H1 (cell line): Measurements from ENCODE around the gene UBA3.

Source experiments
- ATF2 ChIP-seq: IDR thresholded peaks from 2 replicates; pipeline ENCODE4 v1.6.1; 2012; ENCODE audit warnings: low read length, inconsistent platforms
- CTBP2 ChIP-seq: IDR thresholded peaks from 2 replicates; pipeline ENCODE4 v1.7.0; 2011; ENCODE audit warnings: borderline replicate concordance, mild to moderate bottlenecking, moderate library complexity, mixed read lengths, low read length; ENCODE audit not compliant: insufficient read depth, insufficient read length
- CTCF ChIP-seq, 3 experiments: IDR thresholded peaks; 1 replicate in 2 of 3; 2 replicates in 1 of 3; pipeline versions ENCODE4 v1.5.1 to v1.6.1; 2011; ENCODE audit warnings: low read length in 3 of 3, mild to moderate bottlenecking in 3 of 3, inconsistent platforms in 2 of 3, low read depth in 1 of 3, moderate library complexity in 1 of 3; ENCODE audit not compliant: insufficient read depth in 1 of 3; ENCODE audit errors: control extremely low read depth in 1 of 3
- MAX ChIP-seq: IDR thresholded peaks from 2 replicates; pipeline ENCODE4 v1.6.1; 2012; ENCODE audit warnings: inconsistent platforms
- POLR2A ChIP-seq, 2 experiments: IDR thresholded peaks; 1 replicate in 1 of 2; 2 replicates in 1 of 2; pipeline ENCODE4 v1.6.1; 2011; ENCODE audit warnings: low read depth in 2 of 2, low read length in 2 of 2, mild to moderate bottlenecking in 2 of 2; ENCODE audit errors: control extremely low read depth in 1 of 2

- no peak for TF ChIP-seq CTCF (IDR thresholded peaks at IDR 0.05; ENCODE audit: control extremely low read depth in 1 of 3, insufficient read depth in 1 of 3, low read depth in 1 of 3, low read length in 3 of 3)
- TF ChIP-seq POLR2A (IDR thresholded peaks at IDR 0.05; ENCODE audit: control extremely low read depth in 1 of 2, low read depth in 2 of 2, low read length in 2 of 2) = no peak
- no peak for TF ChIP-seq CTBP2
- no peak for TF ChIP-seq ATF2
- TF ChIP-seq MAX = no peak
Measured at GRCh38 chr3:69129531-69129930, 49.4 kb upstream of the UBA3 start.
